Psoas muscle (tissue), 8 donors: Measurements from ENCODE around the gene RPL41. TPM values are rescaled to one million over a fixed set of nuclear protein-coding genes. Genes with fewer than 3 reads are reported as not detected.
A peak's percentile ranks its signal among the peaks of the same experiment; 100 is the strongest.

ENCODE experiments used
- ATAC-seq, 4 donors: fragments of 200-7000 bp; cut with Tn5 transposase; one replicate each; pipeline ENCODE4 v1.9.1; 2020; ENCODE audit warnings: moderate library complexity in 3 of 4, mild to moderate bottlenecking in 2 of 4
- DNase-seq, 2 donors: peaks; one replicate each; pipeline ENCODE4 v3.0.0-alpha.2; 2020
- H3K27ac ChIP-seq: fragments of 200-600 bp; one replicate; pipeline ENCODE4 v1.8.0; 2022
- H3K27me3 ChIP-seq, 3 donors: fragments of 200-600 bp in 1 of 3; one replicate each; pipeline versions ENCODE4 v1.6.1 to v1.8.0; 2013 to 2022; ENCODE audit warnings: low read length in 2 of 3, mild to moderate bottlenecking in 2 of 3, moderate library complexity in 1 of 3; ENCODE audit not compliant: insufficient read depth in 3 of 3
- H3K36me3 ChIP-seq, 2 donors: fragments of 200-600 bp in 1 of 2; one replicate each; pipeline versions ENCODE4 v1.6.1 to v1.8.0; 2013 to 2022; ENCODE audit warnings: low read depth in 1 of 2, mild to moderate bottlenecking in 1 of 2, moderate library complexity in 1 of 2; ENCODE audit not compliant: insufficient read depth in 1 of 2
- H3K4me1 ChIP-seq: fragments of 200-600 bp; one replicate; pipeline ENCODE4 v1.8.0; 2022
- H3K4me3 ChIP-seq: fragments of 200-600 bp; one replicate; pipeline ENCODE4 v1.8.0; 2022; ENCODE audit warnings: mild to moderate bottlenecking
- H3K9me3 ChIP-seq: fragments of 200-600 bp; one replicate; pipeline ENCODE4 v1.8.0; 2022
- WGBS, 3 donors: extraction: QIAGEN DNeasy Blood & Tissue Kit; methylation state at CpG; one replicate each; pipeline versions ENCODE4 v1.1.6 to v1.1.7; 2013; 5-methylcytosine and 5-hydroxymethylcytosine counted together
- intact Hi-C, 2 donors: fragments of 100-400 bp; cut with DNase I; formaldehyde crosslinking; loops; one replicate each; pipeline versions ENCODE4 v1.11.0 to v1.14.2; 2022
- polyA plus RNA-seq, 3 donors: library from polyadenylated mRNA; stranded (reverse); fragments of 200-250 nt; gene quantifications; one replicate each; pipeline ENCODE4 v1.2.3, GENCODE V29; 2013
- total RNA-seq, 4 donors: library from RNA; stranded (reverse); fragmentation: NEBNext Ultra II Directional in 2 of 4; extraction: Animal tissue kit (Norgen Biotek cat#: 25700) in 2 of 4; gene quantifications; one replicate each; pipeline versions ENCODE4 v1.2.1 to v1.2.4, GENCODE V29; 2021 to 2023
- TF ChIP-seq, protein P1 (sequence below): fragments of 200-600 bp; IDR thresholded peaks from one replicate; pipeline ENCODE4 v1.8.0; 2022; ENCODE audit warnings: antibody characterized with exemption
- donor health status: healthy with polysubstance abuse.
- donor health status: DM: no; HTN: no; CAD: no; lungs with moderate emphysema.
- donor health status: Bipolar disorder and iron deficiency.
- donor health status: healthy.
- donor health status: DM: yes; HTN: yes; CAD: no.
- donor health status: DM: no; HTN: no; CAD: no.
- donor health status: DM: no; HTN: no; CAD: no.
- donor health status: DM: yes; HTN: yes; CAD: no.

RPL41 gene
- total and polyA plus RNA-seq, 7 donors, result 2,052 to 4,096 (median 2,475) TPM

DNA sequence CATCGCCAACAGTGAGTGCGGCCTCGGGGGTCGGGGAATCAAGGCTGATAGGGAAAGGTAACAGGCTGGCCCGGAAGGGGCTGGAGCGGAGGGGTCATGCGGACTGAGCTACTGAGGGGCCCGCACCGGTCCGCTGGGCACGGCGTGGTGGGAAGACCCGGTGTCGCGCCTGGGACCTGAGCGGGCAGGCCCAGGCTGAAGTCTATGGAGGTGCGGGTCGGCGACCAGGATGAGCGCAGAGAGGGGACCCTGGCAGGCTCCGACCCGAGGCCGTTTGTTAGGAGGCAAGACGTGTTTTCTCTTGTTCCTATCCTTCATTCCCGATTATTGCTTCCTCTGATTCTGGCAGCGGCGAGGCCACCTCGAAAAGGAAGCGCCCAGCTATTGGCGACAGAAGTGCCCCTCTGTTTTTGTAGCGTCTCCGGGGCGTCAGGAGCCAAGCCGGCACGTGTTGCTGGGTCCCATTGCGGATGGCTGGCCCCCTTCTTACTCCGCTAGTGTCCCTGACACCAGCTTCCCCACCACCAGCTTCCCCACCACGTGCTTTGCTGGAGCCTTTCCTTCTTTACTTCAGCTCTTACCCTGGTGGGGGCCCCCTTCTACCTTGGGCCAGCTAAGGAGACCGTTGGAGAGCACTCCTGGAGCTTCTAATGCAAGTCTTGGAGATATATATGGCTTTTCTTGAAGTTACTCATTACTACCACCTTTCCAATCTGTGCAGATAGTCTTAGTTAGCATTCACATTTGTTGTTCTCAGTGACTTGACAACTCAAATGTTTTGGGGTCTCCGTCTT lies 11.4 kb upstream of the RPL41 start:
- Histone ChIP-seq H3K27me3 (no peaks in the 10 kb centered on the region), H3K4me3 (peak overlapping the region; percentile 93), H3K36me3 (peaks cover 23 to 41% of the 10 kb centered on the region in 2 donors), H3K4me1 (peaks cover 20% of the 10 kb centered on the region), H3K27ac (peak overlapping the region; percentile 89), H3K9me3 (no peaks in the 10 kb centered on the region)
- intact Hi-C loops, result loop anchor here (2.0 to 10.0 kb wide), 4 partner anchors 58 to 110 kb away; partner anchors contain the start of gene SUOX (in 1 of the 2)
- DNase-seq (peak; percentile 21 to 56), ATAC-seq (peak; percentile 30 to 59 (median 40))
- 1 to 2% (median 1%) methylated on average over 33 to 40 of the region's 40 CpGs for WGBS, 3 donors
- TF ChIP-seq, protein P1, sequence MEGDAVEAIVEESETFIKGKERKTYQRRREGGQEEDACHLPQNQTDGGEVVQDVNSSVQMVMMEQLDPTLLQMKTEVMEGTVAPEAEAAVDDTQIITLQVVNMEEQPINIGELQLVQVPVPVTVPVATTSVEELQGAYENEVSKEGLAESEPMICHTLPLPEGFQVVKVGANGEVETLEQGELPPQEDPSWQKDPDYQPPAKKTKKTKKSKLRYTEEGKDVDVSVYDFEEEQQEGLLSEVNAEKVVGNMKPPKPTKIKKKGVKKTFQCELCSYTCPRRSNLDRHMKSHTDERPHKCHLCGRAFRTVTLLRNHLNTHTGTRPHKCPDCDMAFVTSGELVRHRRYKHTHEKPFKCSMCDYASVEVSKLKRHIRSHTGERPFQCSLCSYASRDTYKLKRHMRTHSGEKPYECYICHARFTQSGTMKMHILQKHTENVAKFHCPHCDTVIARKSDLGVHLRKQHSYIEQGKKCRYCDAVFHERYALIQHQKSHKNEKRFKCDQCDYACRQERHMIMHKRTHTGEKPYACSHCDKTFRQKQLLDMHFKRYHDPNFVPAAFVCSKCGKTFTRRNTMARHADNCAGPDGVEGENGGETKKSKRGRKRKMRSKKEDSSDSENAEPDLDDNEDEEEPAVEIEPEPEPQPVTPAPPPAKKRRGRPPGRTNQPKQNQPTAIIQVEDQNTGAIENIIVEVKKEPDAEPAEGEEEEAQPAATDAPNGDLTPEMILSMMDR, result no peak

DNA sequence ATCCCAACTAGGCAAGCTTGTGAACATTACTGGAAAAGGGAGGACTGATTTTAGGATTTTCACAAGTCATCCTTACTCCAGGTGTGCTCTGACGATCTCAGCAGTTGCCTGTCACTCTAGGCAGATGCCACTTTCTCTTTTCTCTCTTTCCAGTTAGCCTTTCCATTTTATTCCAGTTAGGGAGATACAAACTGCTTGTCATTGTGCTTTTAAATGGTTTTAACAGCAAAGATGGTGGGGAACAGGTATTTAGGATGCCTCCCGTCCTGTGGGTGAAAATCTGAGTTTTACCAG lies 10.9 kb upstream of the RPL41 start:
- Histone ChIP-seq H3K36me3 (peaks cover 24 to 47% of the 10 kb centered on the region in 2 donors), H3K9me3 (no peaks in the 10 kb centered on the region), H3K27ac (peak overlapping the region; percentile 89), H3K4me3 (peak overlapping the region; percentile 93), H3K27me3 (no peaks in the 10 kb centered on the region), H3K4me1 (peaks cover 20% of the 10 kb centered on the region)
- DNase-seq (no peak), ATAC-seq (no peak)
- intact Hi-C loops, result loop anchor here (2.0 to 10.0 kb wide), 3 partner anchors 59 to 111 kb away; partner anchors contain the start of gene SUOX (in 1 of the 2)
- 19 to 28% (median 26%) methylated on average over 2 of the region's 2 CpGs for WGBS, 3 donors
- TF ChIP-seq, protein P1, result no peak

DNA sequence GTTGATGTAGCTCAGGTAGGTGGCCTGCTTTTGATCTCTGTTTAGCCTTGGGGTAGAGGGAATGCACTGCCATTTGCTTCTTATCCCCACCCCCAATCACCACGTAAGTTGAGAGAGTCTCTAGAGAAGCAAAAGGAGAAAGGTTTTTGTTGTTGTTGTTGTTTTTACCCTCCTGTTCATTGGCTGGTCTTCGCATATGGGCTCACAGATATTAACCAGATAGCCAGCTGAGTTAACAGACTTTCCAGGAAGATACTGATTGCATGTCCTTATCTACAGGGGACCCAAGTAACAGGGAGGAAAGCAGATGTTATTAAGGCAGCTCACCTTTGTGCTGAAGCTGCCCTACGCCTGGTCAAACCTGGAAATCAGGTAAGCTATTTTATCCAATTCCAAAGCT lies 9.2 kb upstream of the RPL41 start:
- Histone ChIP-seq H3K9me3 (no peaks in the 10 kb centered on the region), H3K4me3 (no peak overlapping the region), H3K36me3 (peaks cover 26 to 63% of the 10 kb centered on the region in 2 donors), H3K27me3 (no peaks in the 10 kb centered on the region), H3K27ac (no peak overlapping the region), H3K4me1 (peaks cover 20% of the 10 kb centered on the region)
- ATAC-seq (no peak), DNase-seq (no peak)
- intact Hi-C loops, result loop anchor here (10.0 kb wide), 2 partner anchors 102 to 112 kb away; partner anchors contain the start of gene SUOX (in 1 of the 2)
- TF ChIP-seq, protein P1, result no peak
- WGBS, 3 donors, result 93 to 96% (median 94%) methylated on average over 3 of the region's 3 CpGs

DNA sequence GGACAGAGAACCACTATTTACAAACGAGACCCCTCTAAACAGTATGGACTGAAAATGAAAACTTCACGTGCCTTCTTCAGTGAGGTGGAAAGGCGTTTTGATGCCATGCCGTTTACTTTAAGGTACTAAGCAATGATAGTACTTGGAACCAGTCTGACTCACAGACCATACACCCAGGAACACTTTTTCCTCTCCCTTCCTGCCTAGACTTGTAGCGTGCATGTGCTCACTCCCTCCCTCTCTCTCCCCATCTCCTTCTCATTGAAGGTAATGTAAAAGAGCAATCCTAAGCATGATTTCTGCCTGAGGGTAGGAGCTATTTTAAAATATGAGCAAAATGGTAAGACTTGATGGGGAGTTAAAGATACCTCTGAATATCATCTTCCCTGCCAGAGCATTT lies 5.9 kb upstream of the RPL41 start:
- Histone ChIP-seq H3K36me3 (peaks cover 26 to 82% of the 10 kb centered on the region in 2 donors), H3K9me3 (no peaks in the 10 kb centered on the region), H3K4me1 (peaks cover 14% of the 10 kb centered on the region), H3K27me3 (no peaks in the 10 kb centered on the region), H3K27ac (no peak overlapping the region), H3K4me3 (no peak overlapping the region)
- no peak for DNase-seq
- TF ChIP-seq, protein P1, result no peak
- intact Hi-C loops, result no loop called here
- no peak for ATAC-seq
- 90 to 94% (median 90%) methylated on average over 5 of the region's 5 CpGs for WGBS, 3 donors
